H9 (cell line): ENCODE data around the gene THEMIS. TPM values are rescaled to one million over a fixed set of nuclear protein-coding genes. Genes with fewer than 3 reads are reported as not detected.
"Not testable (repeated sequence)": the region's sequence is repeated elsewhere in the genome, so short reads cannot be mapped to it uniquely, and the experiment has no call there.

ENCODE experiments used
- DNase-seq: peaks from one replicate; pipeline ENCODE4 v3.0.0-alpha.2; 2017
- H2AFZ ChIP-seq: one replicate; pipeline ENCODE4 v1.6.1; 2013; ENCODE audit warnings: mild to moderate bottlenecking, low read length, control low read depth, moderate library complexity
- H2AK5ac ChIP-seq: 2 replicates; pipeline ENCODE4 v1.6.1; 2013; ENCODE audit warnings: low read length, control low read depth, mixed read lengths; ENCODE audit not compliant: insufficient read length
- H2BK120ac ChIP-seq: one replicate; pipeline ENCODE4 v1.6.1; 2013; ENCODE audit warnings: low read depth, mild to moderate bottlenecking, low read length, control low read depth, inconsistent platforms; ENCODE audit not compliant: poor library complexity, severe bottlenecking
- H2BK12ac ChIP-seq: 2 replicates; pipeline ENCODE4 v1.6.1; 2013; ENCODE audit warnings: low read length, control low read depth, mixed read lengths, low read depth; ENCODE audit not compliant: insufficient read length
- H2BK15ac ChIP-seq: 2 replicates; pipeline ENCODE4 v1.6.1; 2013; ENCODE audit warnings: low read depth, low read length, control low read depth
- H2BK20ac ChIP-seq: one replicate; pipeline ENCODE4 v1.6.1; 2013; ENCODE audit warnings: low read depth, mild to moderate bottlenecking, low read length, control low read depth, inconsistent platforms; ENCODE audit not compliant: poor library complexity, severe bottlenecking
- H2BK5ac ChIP-seq: 2 replicates; pipeline ENCODE4 v1.6.1; 2013; ENCODE audit warnings: low read length, control low read depth, mixed read lengths; ENCODE audit not compliant: insufficient read length
- H3K14ac ChIP-seq: 2 replicates; pipeline ENCODE4 v1.6.1; 2013; ENCODE audit warnings: low read length, control low read depth; ENCODE audit not compliant: insufficient read depth
- H3K18ac ChIP-seq: 2 replicates; pipeline ENCODE4 v1.6.1; 2013; ENCODE audit warnings: low read depth, mild to moderate bottlenecking, mixed read lengths, low read length, control low read depth; ENCODE audit not compliant: insufficient read length
- H3K23ac ChIP-seq: 2 replicates; pipeline ENCODE4 v1.6.1; 2013; ENCODE audit warnings: low read length, control low read depth, mixed read lengths, low read depth; ENCODE audit not compliant: insufficient read length
- H3K23me2 ChIP-seq: 2 replicates; pipeline ENCODE4 v1.6.1; 2013; ENCODE audit warnings: low read depth, mild to moderate bottlenecking, mixed read lengths, low read length, control low read depth; ENCODE audit not compliant: insufficient read length, poor library complexity, severe bottlenecking
- H3K27ac ChIP-seq: 2 replicates; pipeline ENCODE4 v1.5.1; 2013; ENCODE audit warnings: low read length, control low read depth, mixed read lengths, low read depth; ENCODE audit not compliant: insufficient read length
- H3K27me3 ChIP-seq: 2 replicates; pipeline ENCODE4 v1.6.1; 2013; ENCODE audit warnings: low read length, control low read depth, inconsistent platforms; ENCODE audit not compliant: insufficient read depth
- H3K4ac ChIP-seq: 2 replicates; pipeline ENCODE4 v1.6.1; 2013; ENCODE audit warnings: low read depth, mild to moderate bottlenecking, control low read depth, inconsistent platforms, low read length, moderate library complexity
- H3K4me1 ChIP-seq: 2 replicates; pipeline ENCODE4 v1.6.1; 2013; ENCODE audit warnings: low read length, control low read depth, inconsistent platforms; ENCODE audit not compliant: insufficient read depth
- H3K4me2 ChIP-seq: 2 replicates; pipeline ENCODE4 v1.6.1; 2013; ENCODE audit warnings: low read length, control low read depth, mixed read lengths; ENCODE audit not compliant: insufficient read length, insufficient read depth
- H3K56ac ChIP-seq: 2 replicates; pipeline ENCODE4 v1.6.1; 2013; ENCODE audit warnings: low read depth, mild to moderate bottlenecking, mixed read lengths, low read length, control low read depth; ENCODE audit not compliant: insufficient read length
- H3K79me1 ChIP-seq: 2 replicates; pipeline ENCODE4 v1.6.1; 2013; ENCODE audit warnings: low read depth, mild to moderate bottlenecking, moderate library complexity, low read length, control low read depth, inconsistent platforms; ENCODE audit not compliant: insufficient read depth, poor library complexity, severe bottlenecking
- H3K79me2 ChIP-seq: 2 replicates; pipeline ENCODE4 v1.6.1; 2013; ENCODE audit warnings: low read length, control low read depth, inconsistent platforms; ENCODE audit not compliant: insufficient read depth
- H3K9ac ChIP-seq: 2 replicates; pipeline ENCODE4 v1.6.1; 2013; ENCODE audit warnings: low read length, control low read depth, mixed read lengths; ENCODE audit not compliant: insufficient read length; ENCODE audit errors: extremely low read depth
- H3K9me3 ChIP-seq: one replicate; pipeline ENCODE4 v1.6.1; 2013; ENCODE audit warnings: low read depth, low read length, inconsistent platforms; ENCODE audit not compliant: control insufficient read depth
- H3T11ph ChIP-seq: one replicate; pipeline ENCODE4 v1.6.1; 2013; ENCODE audit warnings: mild to moderate bottlenecking, low read length, control low read depth, inconsistent platforms
- H4K20me1 ChIP-seq: one replicate; pipeline ENCODE4 v1.6.1; 2013; ENCODE audit not compliant: control insufficient read depth, insufficient read length, insufficient read depth
- H4K5ac ChIP-seq: 2 replicates; pipeline ENCODE4 v1.6.1; 2013; ENCODE audit warnings: low read depth, mild to moderate bottlenecking, mixed read lengths, low read length, control low read depth; ENCODE audit not compliant: insufficient read length
- H4K8ac ChIP-seq: replicated peaks from 2 replicates; pipeline ENCODE4 v1.6.1; 2013; ENCODE audit warnings: low read length, control low read depth, mixed read lengths, low read depth; ENCODE audit not compliant: insufficient read length
- H4K91ac ChIP-seq: 2 replicates; pipeline ENCODE4 v1.6.1; 2013; ENCODE audit warnings: low read depth, mild to moderate bottlenecking, moderate library complexity, mixed read lengths, low read length, control low read depth; ENCODE audit not compliant: insufficient read length
- H3K27ac Mint-ChIP-seq, 3 experiments: 2 replicates in 2 of 3; 3 replicates in 1 of 3; pipeline ENCODE4 v1.8.0; 2020 to 2021; ENCODE audit warnings: mixed read lengths in 3 of 3, mild to moderate bottlenecking in 1 of 3, moderate library complexity in 1 of 3
- H3K27me3 Mint-ChIP-seq: 2 replicates; pipeline ENCODE4 v1.8.0; 2021; ENCODE audit warnings: low read depth, mild to moderate bottlenecking, moderate library complexity, mixed read lengths
- H3K36me3 Mint-ChIP-seq, 3 experiments: 2 replicates in 2 of 3; 3 replicates in 1 of 3; pipeline ENCODE4 v1.8.0; 2020 to 2021; ENCODE audit warnings: low read depth in 3 of 3, mixed read lengths in 3 of 3; ENCODE audit not compliant: insufficient read depth in 1 of 3
- H3K4me1 Mint-ChIP-seq, 2 experiments: 2 replicates each; pipeline ENCODE4 v1.8.0; 2020; ENCODE audit warnings: mixed read lengths in 2 of 2
- H3K4me3 Mint-ChIP-seq, 2 experiments: 2 replicates in 1 of 2; 3 replicates in 1 of 2; pipeline ENCODE4 v1.8.0; 2020 to 2021; ENCODE audit warnings: mild to moderate bottlenecking in 2 of 2, mixed read lengths in 2 of 2, moderate library complexity in 1 of 2
- H3K9me3 Mint-ChIP-seq, 2 experiments: 2 replicates in 1 of 2; 3 replicates in 1 of 2; pipeline ENCODE4 v1.8.0; 2020; ENCODE audit warnings: mild to moderate bottlenecking in 2 of 2, mixed read lengths in 2 of 2, moderate library complexity in 1 of 2
- CTCF ChIP-seq: fragments of 200-600 bp; sonication (generic); conservative IDR thresholded peaks from 3 replicates; pipeline ENCODE4 v1.8.0; 2021; ENCODE audit warnings: antibody characterized with exemption, mild to moderate bottlenecking
- WGBS: extraction: QIAGEN DNeasy Blood & Tissue Kit; methylation state at CpG from one replicate; pipeline ENCODE4 v1.1.7; 2013; ENCODE audit warnings: missing lambda C conversion rate, low lambda C conversion rate, mixed read lengths; ENCODE audit not compliant: insufficient read length; ENCODE audit errors: extremely low coverage; 5-methylcytosine and 5-hydroxymethylcytosine counted together
- total RNA-seq: library from RNA; stranded (reverse); gene quantifications from 2 replicates; pipeline ENCODE4 v1.2.1, GENCODE V29; 2021

Gene THEMIS
- total RNA-seq, 1 experiment from 2014 or later: not detected

- Histone ChIP-seq H2BK20ac (no peak overlapping the region), H3K23ac (no peak overlapping the region), H2AK5ac (no peak overlapping the region), H3K4me2 (no peak overlapping the region), H3K4ac (no peak overlapping the region), H4K5ac (no peak overlapping the region), H2AFZ (no peak overlapping the region), H2BK5ac (no peak overlapping the region), H3K9ac (no peak overlapping the region), H2BK12ac (no peak overlapping the region), H3K56ac (no peak overlapping the region), H4K8ac (no peak overlapping the region), H3T11ph (no peak overlapping the region), H4K20me1 (no peaks in the 10 kb centered on the region), H2BK120ac (no peak overlapping the region), H3K27ac (no peak overlapping the region), H3K4me1 (no peaks in the 10 kb centered on the region), H3K27me3 (no peaks in the 10 kb centered on the region), H4K91ac (no peak overlapping the region), H3K79me2 (no peaks in the 10 kb centered on the region), H2BK15ac (no peak overlapping the region), H3K23me2 (no peaks in the 10 kb centered on the region), H3K18ac (no peak overlapping the region), H3K79me1 (no peaks in the 10 kb centered on the region), H3K9me3 (peaks cover 8% of the 10 kb centered on the region), H3K14ac (no peak overlapping the region)
- no peak for TF ChIP-seq CTCF
- DNase-seq: no peak
- Mint-ChIP-seq H3K36me3 (peaks cover under 1 to 13% (median 11%) of the 10 kb centered on the region in 3 experiments; a peak in 6 of 7 replicates), H3K27ac (no peak overlapping the region), H3K4me1 (no peaks in the 10 kb centered on the region), H3K4me3 (no peak overlapping the region), H3K9me3 (peaks cover 17 to 18% of the 10 kb centered on the region in 2 experiments), H3K27me3 (no peaks in the 10 kb centered on the region)
- no CpG with 5 or more reads among the region's 5 CpGs for WGBS
These were observed 31.9 kb upstream of the THEMIS start for GRCh38 chr6:127932708-127933107.

- not testable (repeated sequence) for H2BK120ac ChIP-seq, H3K79me2 ChIP-seq, H2AK5ac ChIP-seq, H3K4ac ChIP-seq, H2BK12ac ChIP-seq, H4K8ac ChIP-seq, H2BK15ac ChIP-seq, H3K23ac ChIP-seq, H3K4me1 ChIP-seq, H3K9ac ChIP-seq, H2BK20ac ChIP-seq, H3K18ac ChIP-seq, H3K27me3 Mint-ChIP-seq, H4K91ac ChIP-seq, H3T11ph ChIP-seq, H3K56ac ChIP-seq, H2BK5ac ChIP-seq, H4K5ac ChIP-seq, H3K4me1 Mint-ChIP-seq, H3K27me3 ChIP-seq, H4K20me1 ChIP-seq, H3K79me1 ChIP-seq, H3K4me3 Mint-ChIP-seq, H3K23me2 ChIP-seq, H3K14ac ChIP-seq, H3K9me3 ChIP-seq, H3K4me2 ChIP-seq, DNase-seq, H2AFZ ChIP-seq, H3K27ac ChIP-seq
- no CpG with 5 or more reads among the region's 10 CpGs for WGBS
- peaks cover 9 to 17% (median 9%) of the 10 kb centered on the region in 3 experiments for H3K36me3 Mint-ChIP-seq
- H3K9me3 Mint-ChIP-seq: peaks cover 20 to 23% of the 10 kb centered on the region in 2 experiments
- H3K27ac Mint-ChIP-seq: peak overlapping the region in 1 of 3 experiments; percentile 34; a peak in 1 of 7 replicates
These were observed 25.6 kb upstream of the THEMIS start for GRCh38 chr6:127926441-127926840.
